ENCODE data around the gene FAM171A2. TPM values are rescaled to one million over a fixed set of nuclear protein-coding genes. Genes with fewer than 3 reads are reported as not detected.
A peak's percentile ranks its signal among the peaks of the same experiment; 100 is the strongest.

The FAM171A2 gene
- total RNA-seq, 1 experiment from 2014 or later = 29.9 TPM

DNA sequence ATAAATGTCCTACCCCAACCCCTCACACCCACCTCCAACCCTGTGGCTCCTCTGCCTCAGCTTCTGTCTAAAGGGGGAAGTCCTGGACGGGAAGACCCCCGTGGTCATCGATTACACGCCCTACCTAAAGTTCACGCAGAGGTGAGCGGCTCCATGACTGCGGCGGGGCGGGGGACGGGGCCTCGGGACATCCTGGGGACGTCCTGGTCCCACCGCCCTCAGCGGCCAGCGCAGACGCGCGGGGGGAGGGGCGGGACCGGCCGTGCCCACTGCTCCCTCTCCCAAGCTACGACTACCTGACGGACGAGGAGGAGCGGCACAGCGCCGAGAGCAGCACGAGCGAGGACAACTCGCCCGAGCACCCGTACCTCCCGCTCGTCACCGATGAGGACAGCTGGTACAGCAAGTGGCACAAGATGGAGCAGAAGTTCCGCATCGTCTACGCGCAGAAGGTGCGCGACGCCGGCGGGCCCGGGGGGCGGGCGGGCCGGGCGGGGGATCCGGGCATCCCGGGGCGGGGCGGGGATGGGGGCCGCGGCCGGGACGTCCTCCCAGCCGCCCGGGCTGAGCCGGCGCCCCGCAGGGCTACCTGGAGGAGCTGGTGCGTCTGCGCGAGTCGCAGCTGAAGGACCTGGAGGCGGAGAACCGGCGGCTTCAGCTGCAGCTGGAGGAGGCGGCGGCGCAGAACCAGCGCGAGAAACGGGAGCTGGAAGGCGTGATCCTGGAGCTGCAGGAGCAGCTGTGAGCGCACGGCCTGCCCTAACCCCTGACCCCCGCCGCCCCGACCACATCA is 48.6 kb downstream of the FAM171A2 start:
- Mint-ChIP-seq H3K9me3 (no peaks in the 10 kb centered on the region), H3K36me3 (peaks cover 7% of the 10 kb centered on the region; the same call in 1 of the 2 replicates), H3K4me1 (peaks cover 39% of the 10 kb centered on the region), H3K27me3 (ENCODE audit: low read depth) (peaks cover 37% of the 10 kb centered on the region), H3K27ac (no peak overlapping the region), H3K4me3 (peak overlapping the region; percentile 79)
- ATAC-seq (peak; percentile 13), DNase-seq (ENCODE audit: low spot score) (peak; percentile 76)
- ChIA-PET CTCF (interaction anchor here (0.5 to 6.6 kb wide), 17 partner anchors 10 to 1592 kb away, joined by 3 to 77 read pairs (median 9); partner anchors contain the start of genes GRN, SLC25A39 and UBTF), POLR2A (interaction anchor here (0.6 to 2.7 kb wide), 6 partner anchors 35 to 660 kb away, joined by 3 to 28 read pairs (median 7); partner anchors contain the start of genes TMUB2 and UBTF)
- TF ChIP-seq SP1 (CRISPR knock-in tag; conservative IDR thresholded peaks at IDR 0.05) (peak; percentile 32), RORB (CRISPR knock-in tag; IDR thresholded peaks at IDR 0.05) (no peak), ZNF396 (CRISPR knock-in tag; IDR thresholded peaks at IDR 0.05; ENCODE audit: borderline replicate concordance) (no peak), ESRRA (CRISPR knock-in tag; IDR thresholded peaks at IDR 0.05; ENCODE audit: borderline replicate concordance) (no peak), ZNF281 (CRISPR knock-in tag; IDR thresholded peaks at IDR 0.05) (0 out of 2 replicates have a peak, but pooled peaks have one; percentile 20), OVOL2 (CRISPR knock-in tag; IDR thresholded peaks at IDR 0.05; ENCODE audit: borderline replicate concordance) (no peak), CTCF (IDR thresholded peaks at IDR 0.05) (no peak), TEAD1 (CRISPR knock-in tag; IDR thresholded peaks at IDR 0.05) (0 out of 2 replicates have a peak, but pooled peaks have one; percentile 28), RELA (CRISPR knock-in tag; IDR thresholded peaks at IDR 0.05; ENCODE audit: borderline replicate concordance) (no peak), TCF7 (CRISPR knock-in tag; IDR thresholded peaks at IDR 0.05; ENCODE audit: low read depth) (no peak), ZNF671 (CRISPR knock-in tag; IDR thresholded peaks at IDR 0.05) (no peak), NFE2L1 (CRISPR knock-in tag; IDR thresholded peaks at IDR 0.05) (no peak)
- TF ChIP-seq, protein P1, sequence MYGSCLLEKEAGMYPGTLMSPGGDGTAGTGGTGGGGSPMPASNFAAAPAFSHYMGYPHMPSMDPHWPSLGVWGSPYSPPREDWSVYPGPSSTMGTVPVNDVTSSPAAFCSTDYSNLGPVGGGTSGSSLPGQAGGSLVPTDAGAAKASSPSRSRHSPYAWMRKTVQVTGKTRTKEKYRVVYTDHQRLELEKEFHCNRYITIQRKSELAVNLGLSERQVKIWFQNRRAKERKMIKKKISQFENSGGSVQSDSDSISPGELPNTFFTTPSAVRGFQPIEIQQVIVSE (CRISPR knock-in tag; IDR thresholded peaks at IDR 0.05; ENCODE audit: borderline replicate concordance) = no peak
- TF ChIP-seq, protein P2, sequence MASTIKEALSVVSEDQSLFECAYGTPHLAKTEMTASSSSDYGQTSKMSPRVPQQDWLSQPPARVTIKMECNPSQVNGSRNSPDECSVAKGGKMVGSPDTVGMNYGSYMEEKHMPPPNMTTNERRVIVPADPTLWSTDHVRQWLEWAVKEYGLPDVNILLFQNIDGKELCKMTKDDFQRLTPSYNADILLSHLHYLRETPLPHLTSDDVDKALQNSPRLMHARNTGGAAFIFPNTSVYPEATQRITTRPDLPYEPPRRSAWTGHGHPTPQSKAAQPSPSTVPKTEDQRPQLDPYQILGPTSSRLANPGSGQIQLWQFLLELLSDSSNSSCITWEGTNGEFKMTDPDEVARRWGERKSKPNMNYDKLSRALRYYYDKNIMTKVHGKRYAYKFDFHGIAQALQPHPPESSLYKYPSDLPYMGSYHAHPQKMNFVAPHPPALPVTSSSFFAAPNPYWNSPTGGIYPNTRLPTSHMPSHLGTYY (CRISPR knock-in tag; IDR thresholded peaks at IDR 0.05) = no peak
- TF ChIP-seq, protein P3, sequence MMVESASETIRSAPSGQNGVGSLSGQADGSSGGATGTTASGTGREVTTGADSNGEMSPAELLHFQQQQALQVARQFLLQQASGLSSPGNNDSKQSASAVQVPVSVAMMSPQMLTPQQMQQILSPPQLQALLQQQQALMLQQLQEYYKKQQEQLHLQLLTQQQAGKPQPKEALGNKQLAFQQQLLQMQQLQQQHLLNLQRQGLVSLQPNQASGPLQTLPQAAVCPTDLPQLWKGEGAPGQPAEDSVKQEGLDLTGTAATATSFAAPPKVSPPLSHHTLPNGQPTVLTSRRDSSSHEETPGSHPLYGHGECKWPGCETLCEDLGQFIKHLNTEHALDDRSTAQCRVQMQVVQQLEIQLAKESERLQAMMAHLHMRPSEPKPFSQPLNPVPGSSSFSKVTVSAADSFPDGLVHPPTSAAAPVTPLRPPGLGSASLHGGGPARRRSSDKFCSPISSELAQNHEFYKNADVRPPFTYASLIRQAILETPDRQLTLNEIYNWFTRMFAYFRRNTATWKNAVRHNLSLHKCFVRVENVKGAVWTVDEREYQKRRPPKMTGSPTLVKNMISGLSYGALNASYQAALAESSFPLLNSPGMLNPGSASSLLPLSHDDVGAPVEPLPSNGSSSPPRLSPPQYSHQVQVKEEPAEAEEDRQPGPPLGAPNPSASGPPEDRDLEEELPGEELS (CRISPR knock-in tag; IDR thresholded peaks at IDR 0.05) = 0 out of 2 replicates have a peak, but pooled peaks have one; percentile 13

- ATAC-seq (no peak), DNase-seq (ENCODE audit: low spot score) (no peak)
- CTCF ChIA-PET = interaction anchor here (0.5 to 6.6 kb wide), 11 partner anchors 17 to 1089 kb away, joined by 3 to 77 read pairs (median 18); partner anchors contain the start of genes GRN and UBTF
- POLR2A ChIA-PET = no interaction called here
- Mint-ChIP-seq H3K9me3 (no peaks in the 10 kb centered on the region), H3K4me3 (peak overlapping the region; percentile 73), H3K4me1 (peaks cover 44% of the 10 kb centered on the region), H3K36me3 (peaks cover 3% of the 10 kb centered on the region; the same call in 1 of the 2 replicates), H3K27me3 (ENCODE audit: low read depth) (peaks cover 37% of the 10 kb centered on the region), H3K27ac (no peak overlapping the region)
- TF ChIP-seq ZNF232 (CRISPR knock-in tag; IDR thresholded peaks at IDR 0.05) (no peak), ATF6 (CRISPR knock-in tag; IDR thresholded peaks at IDR 0.05) (no peak), KAT7 (CRISPR knock-in tag; IDR thresholded peaks at IDR 0.05; ENCODE audit: borderline replicate concordance) (no peak), TCF7 (CRISPR knock-in tag; IDR thresholded peaks at IDR 0.05; ENCODE audit: low read depth) (no peak)
- TF ChIP-seq, protein P4, sequence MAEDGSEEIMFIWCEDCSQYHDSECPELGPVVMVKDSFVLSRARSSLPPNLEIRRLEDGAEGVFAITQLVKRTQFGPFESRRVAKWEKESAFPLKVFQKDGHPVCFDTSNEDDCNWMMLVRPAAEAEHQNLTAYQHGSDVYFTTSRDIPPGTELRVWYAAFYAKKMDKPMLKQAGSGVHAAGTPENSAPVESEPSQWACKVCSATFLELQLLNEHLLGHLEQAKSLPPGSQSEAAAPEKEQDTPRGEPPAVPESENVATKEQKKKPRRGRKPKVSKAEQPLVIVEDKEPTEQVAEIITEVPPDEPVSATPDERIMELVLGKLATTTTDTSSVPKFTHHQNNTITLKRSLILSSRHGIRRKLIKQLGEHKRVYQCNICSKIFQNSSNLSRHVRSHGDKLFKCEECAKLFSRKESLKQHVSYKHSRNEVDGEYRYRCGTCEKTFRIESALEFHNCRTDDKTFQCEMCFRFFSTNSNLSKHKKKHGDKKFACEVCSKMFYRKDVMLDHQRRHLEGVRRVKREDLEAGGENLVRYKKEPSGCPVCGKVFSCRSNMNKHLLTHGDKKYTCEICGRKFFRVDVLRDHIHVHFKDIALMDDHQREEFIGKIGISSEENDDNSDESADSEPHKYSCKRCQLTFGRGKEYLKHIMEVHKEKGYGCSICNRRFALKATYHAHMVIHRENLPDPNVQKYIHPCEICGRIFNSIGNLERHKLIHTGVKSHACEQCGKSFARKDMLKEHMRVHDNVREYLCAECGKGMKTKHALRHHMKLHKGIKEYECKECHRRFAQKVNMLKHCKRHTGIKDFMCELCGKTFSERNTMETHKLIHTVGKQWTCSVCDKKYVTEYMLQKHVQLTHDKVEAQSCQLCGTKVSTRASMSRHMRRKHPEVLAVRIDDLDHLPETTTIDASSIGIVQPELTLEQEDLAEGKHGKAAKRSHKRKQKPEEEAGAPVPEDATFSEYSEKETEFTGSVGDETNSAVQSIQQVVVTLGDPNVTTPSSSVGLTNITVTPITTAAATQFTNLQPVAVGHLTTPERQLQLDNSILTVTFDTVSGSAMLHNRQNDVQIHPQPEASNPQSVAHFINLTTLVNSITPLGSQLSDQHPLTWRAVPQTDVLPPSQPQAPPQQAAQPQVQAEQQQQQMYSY (CRISPR knock-in tag; IDR thresholded peaks at IDR 0.05) = no peak
Observed at GRCh38 chr17:44314524-44314868, 49.2 kb downstream of the FAM171A2 start.

Data from WTC11 (cell line).